Fibroblast of the conjunctiva (primary cell): Measurements from ENCODE around the gene RGS17.

ENCODE experiments used
- DNase-seq: peaks from one replicate; pipeline ENCODE4 v3.0.0-alpha.2; 2010; ENCODE audit warnings: low read depth

RGS17 gene

GRCh38 chr6:153083869-153084268 lies 47.2 kb downstream of the RGS17 start:
- no peak for DNase-seq

- no peak for DNase-seq
Measured at GRCh38 chr6:153081914-153082313, 49.2 kb downstream of the RGS17 start.

- no peak for DNase-seq
Measured at GRCh38 chr6:153076431-153076830, 54.7 kb downstream of the RGS17 start.

- DNase-seq, result peak; percentile 40
Measured at GRCh38 chr6:153074761-153075160, 56.3 kb downstream of the RGS17 start.

- no peak for DNase-seq
Measured at GRCh38 chr6:153073841-153074240, 57.2 kb downstream of the RGS17 start.

GRCh38 chr6:153070756-153071155 lies 60.3 kb downstream of the RGS17 start:
- no peak for DNase-seq

GRCh38 chr6:153069897-153070296 lies 61.2 kb downstream of the RGS17 start:
- DNase-seq, result no peak

- no peak for DNase-seq
Measured at GRCh38 chr6:153065222-153065621, 65.9 kb downstream of the RGS17 start.

GRCh38 chr6:153063936-153064335 lies 67.1 kb downstream of the RGS17 start:
- DNase-seq, result no peak

- no peak for DNase-seq
Measured at GRCh38 chr6:153062516-153062915, 68.6 kb downstream of the RGS17 start.

GRCh38 chr6:153059757-153060156 lies 71.3 kb downstream of the RGS17 start:
- no peak for DNase-seq

- DNase-seq, result no peak
Measured at GRCh38 chr6:153059311-153059710, 71.8 kb downstream of the RGS17 start.

GRCh38 chr6:153058909-153059308 lies 72.2 kb downstream of the RGS17 start:
- no peak for DNase-seq

GRCh38 chr6:153058291-153058690 lies 72.8 kb downstream of the RGS17 start:
- DNase-seq, result no peak

- no peak for DNase-seq
Measured at GRCh38 chr6:153056308-153056707, 74.8 kb downstream of the RGS17 start.

- no peak for DNase-seq
Measured at GRCh38 chr6:153051801-153052200, 79.3 kb downstream of the RGS17 start.

- DNase-seq, result no peak
Measured at GRCh38 chr6:153048631-153049030, 82.5 kb downstream of the RGS17 start.

GRCh38 chr6:153047386-153047785 lies 83.7 kb downstream of the RGS17 start:
- DNase-seq, result no peak

GRCh38 chr6:153045271-153045670 lies 85.8 kb downstream of the RGS17 start:
- DNase-seq, result no peak

GRCh38 chr6:153044295-153044694 lies 86.8 kb downstream of the RGS17 start:
- no peak for DNase-seq

- no peak for DNase-seq
Measured at GRCh38 chr6:153043719-153044118, 87.4 kb downstream of the RGS17 start.

- no peak for DNase-seq
Measured at GRCh38 chr6:153038378-153039057, 92.6 kb downstream of the RGS17 start.

GRCh38 chr6:153034139-153034538 lies 96.9 kb downstream of the RGS17 start:
- DNase-seq, result no peak

- DNase-seq, result peak; percentile 71
Measured at GRCh38 chr6:153032255-153032882, 98.7 kb downstream of the RGS17 start.
